LNCaP clone FGC (cell line): ENCODE data around the gene SLCO2B1.

Experiments
- DNase-seq: peaks from one replicate; pipeline ENCODE4 v3.0.0-alpha.2; 2011; ENCODE audit warnings: low read depth
- H3K4me3 ChIP-seq: 2 replicates; pipeline ENCODE4 v1.5.1; 2011; ENCODE audit warnings: mild to moderate bottlenecking, low read depth, low read length, control low read depth
- CTCF ChIP-seq: IDR thresholded peaks from 2 replicates; pipeline ENCODE4 v1.5.1; 2012; ENCODE audit warnings: mild to moderate bottlenecking; ENCODE audit not compliant: control insufficient read depth, insufficient read depth; ENCODE audit errors: extremely low read depth

The SLCO2B1 gene

DNA sequence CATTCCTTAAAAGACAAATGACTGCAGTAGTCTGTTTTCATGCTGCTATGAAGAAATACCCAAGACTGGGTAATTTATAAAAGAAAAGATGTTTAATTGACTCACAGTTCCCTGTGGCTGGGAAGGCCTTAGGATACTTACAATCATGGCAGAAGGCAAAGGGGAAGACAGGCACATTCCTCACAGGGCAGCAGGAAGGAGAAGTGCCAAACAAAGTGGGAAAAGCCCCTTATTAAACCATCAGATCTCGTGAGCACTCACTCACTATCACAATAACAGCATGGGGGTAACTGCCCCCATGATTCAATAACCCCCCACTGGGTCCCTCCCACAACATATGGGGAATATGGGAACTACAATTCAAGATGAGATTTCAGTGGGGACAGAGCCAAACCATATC is 37.9 kb upstream of the SLCO2B1 start:
- DNase-seq: no peak
- TF ChIP-seq CTCF: no peak
- no peak overlapping the region for H3K4me3 ChIP-seq

GRCh38 chr11:75114465-75114864 is 36.4 kb upstream of the SLCO2B1 start:
- no peak for TF ChIP-seq CTCF
- no peak for DNase-seq
- no peak overlapping the region for H3K4me3 ChIP-seq

GRCh38 chr11:75118577-75118976 is 32.3 kb upstream of the SLCO2B1 start:
- H3K4me3 ChIP-seq: no peak overlapping the region
- no peak for DNase-seq
- TF ChIP-seq CTCF: no peak

- DNase-seq: no peak
- TF ChIP-seq CTCF: no peak
Observed at GRCh38 chr11:75126564-75126963, 24.3 kb upstream of the SLCO2B1 start.

DNA sequence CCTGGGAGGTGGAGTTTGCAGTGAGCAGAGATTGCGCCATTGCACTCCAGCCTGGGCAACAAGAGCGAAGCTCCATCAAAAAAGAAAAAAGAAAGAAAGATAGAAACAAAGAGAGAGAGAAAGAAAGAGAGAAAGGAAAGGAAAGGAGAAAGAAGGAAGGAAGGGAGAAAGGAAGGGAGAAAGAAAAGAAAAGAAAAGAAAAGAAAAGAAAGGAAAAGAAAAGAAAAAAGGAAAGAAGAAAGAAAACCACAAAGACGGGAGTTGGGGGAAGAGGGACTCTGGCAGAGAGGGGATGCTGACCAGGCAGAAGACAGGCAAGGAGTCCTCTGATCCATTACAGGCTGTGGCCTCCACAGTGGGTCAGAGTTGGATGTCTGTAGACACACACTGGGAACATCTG is 18.8 kb upstream of the SLCO2B1 start:
- TF ChIP-seq CTCF: no peak
- H3K4me3 ChIP-seq: no peak overlapping the region
- no peak for DNase-seq

More at GRCh38 chr11:75126564-75126963, 24.3 kb upstream of the SLCO2B1 start:
- H3K4me3 ChIP-seq: no peak overlapping the region

GRCh38 chr11:75133976-75134375 is 16.9 kb upstream of the SLCO2B1 start:
- no peak overlapping the region for H3K4me3 ChIP-seq
- TF ChIP-seq CTCF: no peak
- no peak for DNase-seq

GRCh38 chr11:75135021-75135650 is 15.8 kb upstream of the SLCO2B1 start:
- H3K4me3 ChIP-seq: no peak overlapping the region
- DNase-seq: no peak
- no peak for TF ChIP-seq CTCF
